Stimulated activated CD4-positive, alpha-beta T cell treated with anti-CD3 and anti-CD28 coated beads, Interleukin-2, amount 100 ng/mL, for 48 hours (primary cell): ENCODE measurements around the gene FCN1.
"Not testable (repeated sequence)": the region's sequence is repeated elsewhere in the genome, so short reads cannot be mapped to it uniquely, and the experiment has no call there.

ENCODE experiments used
- DNase-seq, 2 donors: peaks; one replicate each; pipeline ENCODE4 v3.0.0-alpha.2; 2020

The FCN1 gene

GRCh38 chr9:134870746-134871662 is 46.7 kb downstream of the FCN1 start:
- no peak for DNase-seq

- DNase-seq = no peak
Observed at GRCh38 chr9:134870301-134870694, 47.4 kb downstream of the FCN1 start.

DNA sequence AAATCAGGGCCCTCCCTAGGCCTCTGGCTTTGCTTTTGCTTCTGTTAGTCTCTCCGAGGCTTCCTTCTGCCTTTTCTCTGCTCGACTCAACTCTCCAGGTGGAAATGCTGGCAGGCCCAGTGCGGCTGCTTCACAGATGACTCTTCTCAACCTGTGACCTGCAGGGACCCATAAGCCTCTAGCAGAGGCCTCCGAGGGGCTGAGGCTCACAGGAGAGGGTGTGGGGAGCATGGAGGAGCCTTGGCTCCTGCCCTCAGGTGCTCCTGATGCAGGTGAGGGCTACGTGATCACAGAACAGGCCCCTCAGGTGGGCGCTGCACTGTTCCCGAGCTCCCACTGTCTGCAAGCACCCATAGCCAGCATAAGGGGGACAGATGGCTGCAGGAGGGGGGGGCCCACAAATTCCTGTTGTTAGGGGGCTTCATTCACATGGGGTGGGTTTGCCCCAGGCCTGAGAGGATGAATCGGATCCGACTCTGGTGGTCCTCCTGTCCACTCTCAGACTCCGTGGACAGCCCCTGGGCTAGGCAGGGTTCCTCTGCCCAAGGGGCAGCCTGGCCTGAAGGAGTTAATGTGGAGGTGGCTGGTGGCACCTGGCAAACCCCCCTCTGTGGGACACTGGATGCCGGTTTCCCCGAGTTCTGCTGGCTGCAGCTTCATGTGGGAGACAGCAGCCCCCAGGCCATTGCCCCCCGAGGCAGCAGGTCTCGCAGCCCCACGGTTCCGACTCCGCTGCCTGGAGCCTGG is 48.0 kb downstream of the FCN1 start:
- no peak for DNase-seq

- DNase-seq = no peak
Observed at GRCh38 chr9:134868751-134869553, 48.8 kb downstream of the FCN1 start.

GRCh38 chr9:134867917-134868750 is 49.6 kb downstream of the FCN1 start:
- no peak for DNase-seq

GRCh38 chr9:134864821-134865190 is 52.9 kb downstream of the FCN1 start:
- DNase-seq = no peak

GRCh38 chr9:134863941-134864820 is 53.5 kb downstream of the FCN1 start:
- no peak for DNase-seq

DNA sequence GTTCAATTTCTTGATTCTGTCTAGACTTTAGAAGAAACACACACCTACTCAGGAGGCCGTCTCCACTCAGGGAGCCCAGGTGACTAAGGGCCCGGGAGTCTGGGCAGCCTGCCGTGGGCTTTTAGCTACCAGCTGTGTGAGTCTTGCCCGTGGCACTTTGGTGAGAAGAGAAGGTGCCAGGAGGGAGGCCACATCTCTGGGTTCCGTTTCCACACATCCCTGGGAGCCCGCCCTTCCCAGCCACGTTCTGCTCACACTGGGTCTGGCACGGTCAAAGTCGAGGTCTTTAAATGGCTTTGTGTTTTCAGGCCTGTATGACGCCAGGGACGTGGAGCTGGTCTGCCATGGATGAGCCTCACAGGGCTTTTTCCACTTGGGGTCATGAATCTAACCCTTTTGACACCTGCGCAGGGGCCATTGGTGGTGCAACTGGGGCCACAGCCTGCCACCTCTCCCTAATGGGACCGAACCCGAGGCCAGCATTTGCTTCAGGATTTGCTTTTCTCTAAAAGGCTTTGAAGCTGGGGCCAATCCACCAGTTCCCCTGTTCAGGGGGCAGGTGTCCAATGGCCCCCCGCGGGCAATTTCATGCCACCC is 54.3 kb downstream of the FCN1 start:
- no peak for DNase-seq

DNA sequence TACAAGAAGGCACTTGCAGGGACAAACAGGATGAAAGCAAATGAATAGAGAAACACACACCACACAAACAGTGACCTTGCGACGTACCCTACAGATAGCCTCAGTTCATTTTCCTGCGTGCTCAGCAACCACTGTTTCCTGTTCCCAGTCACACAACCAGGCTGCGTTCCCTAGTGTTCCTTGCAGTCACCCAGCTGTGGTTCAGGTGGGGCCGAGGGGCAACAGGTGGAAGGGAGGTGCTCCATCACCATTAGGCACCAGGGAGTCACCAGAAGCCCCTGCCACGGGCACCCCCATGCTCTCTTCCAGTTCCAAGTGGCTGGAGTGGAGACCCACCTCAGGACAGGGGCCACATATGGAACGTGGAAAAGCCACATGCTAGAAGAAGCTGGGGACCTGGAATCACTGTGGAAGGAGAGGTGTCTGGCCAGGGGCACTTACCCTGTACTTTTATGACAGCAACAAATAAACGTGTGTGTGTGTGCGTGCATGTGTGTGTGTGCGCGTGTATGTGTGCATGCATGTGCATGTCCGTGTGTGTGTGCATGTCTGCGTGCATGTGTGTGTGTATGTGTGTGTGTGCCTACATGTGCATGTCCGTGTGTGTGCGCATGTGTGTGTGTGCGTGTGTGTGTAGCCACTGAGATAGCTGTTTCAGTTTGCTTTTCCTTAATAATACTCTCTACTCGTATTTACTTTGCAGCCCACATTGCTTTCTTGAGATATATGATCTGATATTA is 55.9 kb downstream of the FCN1 start:
- no peak for DNase-seq

- no peak for DNase-seq
Observed at GRCh38 chr9:134860510-134860909, 57.2 kb downstream of the FCN1 start.

DNA sequence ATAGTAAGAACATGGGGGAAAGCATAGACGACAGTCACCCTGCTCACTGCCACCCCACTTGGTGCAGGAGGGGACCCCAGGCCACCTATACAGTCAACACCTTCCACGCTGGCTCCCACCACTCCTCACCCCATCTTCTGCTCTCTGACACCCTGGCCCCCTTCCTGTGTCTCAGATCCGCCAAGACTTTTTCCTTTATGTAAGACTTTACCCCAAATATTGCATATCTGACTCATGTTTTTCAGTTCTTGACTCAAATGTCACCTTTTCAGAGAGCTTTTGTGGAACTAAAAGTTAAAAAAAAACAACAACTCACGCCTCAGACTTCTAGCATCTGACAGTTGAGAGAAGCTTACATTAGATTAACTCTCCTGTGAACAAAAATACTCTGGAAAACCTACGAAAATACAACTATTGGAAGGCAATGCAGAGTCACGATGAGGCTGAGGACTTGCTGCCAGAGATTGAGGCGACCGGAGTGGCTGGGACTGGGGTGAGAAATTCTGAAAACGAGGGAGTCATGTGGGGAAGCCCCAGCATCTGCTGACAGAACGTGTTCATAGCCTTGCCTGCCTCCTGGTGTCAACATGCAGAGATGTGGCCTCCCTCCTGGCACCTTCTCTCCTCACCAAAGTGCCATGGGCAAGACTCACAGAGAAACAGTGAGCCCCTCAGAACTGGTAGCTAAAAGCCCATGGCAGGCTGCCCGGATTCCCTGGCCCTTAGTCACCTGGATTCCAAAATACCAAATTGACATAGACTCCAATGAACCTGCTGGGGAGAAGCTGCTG is 59.5 kb downstream of the FCN1 start:
- DNase-seq = peak; percentile 35 to 36

DNA sequence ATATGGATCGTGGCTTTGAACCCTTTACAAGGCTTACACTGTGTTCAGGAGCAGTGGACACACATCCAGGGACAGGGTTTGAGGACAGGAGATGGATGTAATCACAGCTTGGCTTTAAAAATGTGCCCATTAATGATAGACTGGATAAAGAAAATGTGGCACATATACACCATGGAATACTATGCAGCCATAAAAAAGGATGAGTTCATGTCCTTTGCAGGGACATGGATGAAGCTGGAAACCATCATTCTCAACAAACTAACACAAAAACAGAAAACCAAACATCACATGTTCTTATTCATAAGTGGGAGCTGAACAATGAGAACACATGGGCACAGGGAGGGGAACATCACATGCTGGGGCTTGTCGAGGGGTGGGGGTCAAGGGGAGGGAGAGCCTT is 60.3 kb downstream of the FCN1 start:
- DNase-seq = not testable (repeated sequence)

DNA sequence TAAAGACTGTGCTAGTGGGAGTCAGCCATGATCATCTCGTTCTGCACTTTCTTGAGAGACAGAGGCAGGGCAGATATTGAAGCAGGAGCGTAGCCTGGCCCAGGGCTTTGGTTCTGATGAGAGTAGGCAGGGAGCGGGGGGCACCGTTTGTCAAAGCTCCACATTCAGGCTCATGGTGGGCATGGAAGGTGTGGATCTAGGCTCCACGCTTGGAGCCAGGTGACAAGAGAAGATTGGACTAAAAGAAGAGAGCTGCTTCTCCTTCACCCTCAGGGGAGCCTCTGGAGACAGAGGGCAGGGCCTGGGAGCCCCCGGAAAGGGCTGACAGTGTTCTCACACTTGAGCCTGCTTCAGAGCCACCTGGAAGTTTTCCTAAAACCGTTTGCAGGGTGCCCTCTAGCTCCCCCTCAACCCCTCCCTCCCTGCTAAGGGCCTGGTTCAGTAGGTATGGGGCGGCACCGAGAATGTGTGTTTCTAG is 61.8 kb downstream of the FCN1 start:
- DNase-seq = no peak
